ENCODE results near the gene C1QTNF6.

Gene C1QTNF6

DNA sequence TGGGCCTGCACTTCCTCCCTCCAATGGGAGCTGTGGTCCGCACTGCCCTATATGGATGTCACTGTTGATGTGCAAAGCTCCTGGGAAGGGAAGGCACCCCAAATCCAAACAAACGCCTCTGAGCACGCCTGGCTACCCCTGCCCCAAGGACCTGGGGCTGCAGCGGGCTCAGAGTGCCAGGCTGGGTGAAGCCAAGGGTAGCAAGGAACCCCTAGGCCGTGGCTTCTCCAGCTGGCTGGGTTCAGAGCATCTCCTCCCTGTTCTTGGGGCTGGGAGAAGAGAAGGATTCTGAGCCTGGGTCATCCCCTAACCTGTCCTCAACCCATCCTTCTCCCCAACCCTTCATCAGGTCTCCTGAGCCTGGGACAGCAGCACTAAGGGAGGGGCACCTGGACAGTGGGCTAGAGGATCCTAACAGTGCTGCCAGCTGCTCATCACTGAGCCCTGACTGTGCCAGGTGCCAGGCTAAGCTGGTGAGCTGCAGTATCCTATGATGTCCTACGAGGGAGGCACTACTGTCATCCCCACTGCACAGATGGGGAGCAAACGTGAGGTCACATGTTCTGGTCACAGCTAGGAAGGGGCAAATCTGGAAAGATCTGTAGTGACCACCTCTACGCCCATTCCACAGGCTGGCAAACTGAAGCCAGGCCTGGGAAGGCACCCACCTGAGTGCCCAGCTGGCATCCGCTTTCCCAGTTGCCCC, 21.2 kb upstream of the C1QTNF6 start:
- Mint-ChIP-seq H3K27me3 (ENCODE audit: low read depth, poor library complexity) (peaks cover 23% of the 10 kb centered on the region), H3K27ac (no peak overlapping the region), H3K4me3 (no peak overlapping the region), H3K9me3 (no peaks in the 10 kb centered on the region), H3K4me1 (peaks cover 58% of the 10 kb centered on the region), H3K36me3 (ENCODE audit: low read depth) (no peaks in the 10 kb centered on the region)
- DNase-seq = no peak
- no peak for TF ChIP-seq CTCF (IDR thresholded peaks at IDR 0.05)

- H3K4me3 Mint-ChIP-seq = no peak overlapping the region
- H3K27me3 Mint-ChIP-seq (ENCODE audit: low read depth, poor library complexity) = peaks cover 20% of the 10 kb centered on the region
- peaks cover 57% of the 10 kb centered on the region for H3K4me1 Mint-ChIP-seq
- no peaks in the 10 kb centered on the region for H3K9me3 Mint-ChIP-seq
- no peak for TF ChIP-seq CTCF (IDR thresholded peaks at IDR 0.05)
- H3K27ac Mint-ChIP-seq = no peak overlapping the region
- no peaks in the 10 kb centered on the region for H3K36me3 Mint-ChIP-seq (ENCODE audit: low read depth)
- no peak for DNase-seq
Measured at GRCh38 chr22:37208401-37209139, 20.5 kb upstream of the C1QTNF6 start.

DNA sequence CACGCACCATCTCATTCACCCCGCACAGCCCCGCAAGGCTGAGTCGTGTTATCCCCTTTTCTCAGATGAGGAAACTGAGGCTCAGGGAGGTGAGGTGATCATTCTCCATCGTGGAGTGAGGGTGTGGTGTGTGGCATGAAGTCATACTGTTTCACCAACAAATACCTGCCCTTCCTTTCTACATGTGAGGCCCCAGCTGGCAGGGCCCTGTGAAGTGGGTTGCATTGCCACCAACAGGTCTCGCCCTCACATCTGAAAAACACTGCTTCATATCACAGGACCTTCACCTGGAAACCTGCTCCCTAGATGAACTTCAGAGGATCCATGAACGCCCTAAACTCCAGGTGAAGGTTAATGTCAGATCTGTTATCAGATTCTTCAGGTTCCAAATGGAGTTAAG, 19.9 kb upstream of the C1QTNF6 start:
- no peak for DNase-seq
- Mint-ChIP-seq H3K4me3 (no peak overlapping the region), H3K36me3 (ENCODE audit: low read depth) (no peaks in the 10 kb centered on the region), H3K27ac (no peak overlapping the region), H3K9me3 (no peaks in the 10 kb centered on the region), H3K4me1 (peaks cover 57% of the 10 kb centered on the region), H3K27me3 (ENCODE audit: low read depth, poor library complexity) (peaks cover 18% of the 10 kb centered on the region)
- no peak for TF ChIP-seq CTCF (IDR thresholded peaks at IDR 0.05)

- Mint-ChIP-seq H3K27ac (no peak overlapping the region), H3K36me3 (ENCODE audit: low read depth) (no peaks in the 10 kb centered on the region), H3K27me3 (ENCODE audit: low read depth, poor library complexity) (peaks cover 16% of the 10 kb centered on the region), H3K9me3 (no peaks in the 10 kb centered on the region), H3K4me3 (no peak overlapping the region), H3K4me1 (peaks cover 51% of the 10 kb centered on the region)
- DNase-seq = no peak
- no peak for TF ChIP-seq CTCF (IDR thresholded peaks at IDR 0.05)
Measured at GRCh38 chr22:37206841-37207821, 19.1 kb upstream of the C1QTNF6 start.

GRCh38 chr22:37206118-37206840, 18.2 kb upstream of the C1QTNF6 start:
- no peak for TF ChIP-seq CTCF (IDR thresholded peaks at IDR 0.05)
- Mint-ChIP-seq H3K4me3 (no peak overlapping the region), H3K27me3 (ENCODE audit: low read depth, poor library complexity) (peaks cover 9% of the 10 kb centered on the region), H3K27ac (no peak overlapping the region), H3K36me3 (ENCODE audit: low read depth) (no peaks in the 10 kb centered on the region), H3K9me3 (no peaks in the 10 kb centered on the region), H3K4me1 (peaks cover 43% of the 10 kb centered on the region)
- DNase-seq = no peak

All from nephron progenitor cell (in vitro differentiated cells).